ENCODE data around the gene CCNF.

Gene CCNF

DNA sequence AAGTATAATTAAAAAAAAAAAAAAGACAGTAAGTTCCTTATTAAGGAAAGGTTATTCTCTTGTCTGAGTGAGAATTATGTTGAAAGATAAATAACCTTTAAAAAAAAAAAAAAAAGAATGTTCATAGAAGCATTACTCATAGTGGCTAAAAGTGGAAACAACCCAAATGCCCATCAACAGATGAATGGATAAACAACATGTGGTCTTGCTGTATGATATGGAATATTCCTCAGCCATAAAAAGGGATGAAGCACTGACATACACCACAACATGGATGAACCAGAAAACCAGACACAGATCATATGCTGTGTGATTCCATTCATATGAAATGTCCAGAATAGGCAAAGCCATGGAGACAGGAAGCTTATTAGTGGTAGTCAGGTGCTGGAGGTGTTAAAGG is 9.2 kb upstream of the CCNF start (continued):
- TF ChIP-seq SCRT1 (tag by site-specific recombination; IDR thresholded peaks at IDR 0.05; ENCODE audit: borderline replicate concordance), result peak; percentile 35; the same call in 1 of the 2 replicates
- no peak for TF ChIP-seq ZNF112 (tag by site-specific recombination; IDR thresholded peaks at IDR 0.05)
- TF ChIP-seq KLF7 (tag by site-specific recombination; IDR thresholded peaks at IDR 0.05; ENCODE audit: borderline replicate concordance), result no peak
- TF ChIP-seq ZNF701 (tag by site-specific recombination; IDR thresholded peaks at IDR 0.05), result no peak
- no peak for TF ChIP-seq ZNF791 (tag by site-specific recombination; IDR thresholded peaks at IDR 0.05)
- peak; percentile 70 for TF ChIP-seq SCRT2 (tag by site-specific recombination; IDR thresholded peaks at IDR 0.05)
- 0 out of 2 replicates have a peak, but pooled peaks have one; percentile 33 for TF ChIP-seq ZNF600 (tag by site-specific recombination; IDR thresholded peaks at IDR 0.05)

DNA sequence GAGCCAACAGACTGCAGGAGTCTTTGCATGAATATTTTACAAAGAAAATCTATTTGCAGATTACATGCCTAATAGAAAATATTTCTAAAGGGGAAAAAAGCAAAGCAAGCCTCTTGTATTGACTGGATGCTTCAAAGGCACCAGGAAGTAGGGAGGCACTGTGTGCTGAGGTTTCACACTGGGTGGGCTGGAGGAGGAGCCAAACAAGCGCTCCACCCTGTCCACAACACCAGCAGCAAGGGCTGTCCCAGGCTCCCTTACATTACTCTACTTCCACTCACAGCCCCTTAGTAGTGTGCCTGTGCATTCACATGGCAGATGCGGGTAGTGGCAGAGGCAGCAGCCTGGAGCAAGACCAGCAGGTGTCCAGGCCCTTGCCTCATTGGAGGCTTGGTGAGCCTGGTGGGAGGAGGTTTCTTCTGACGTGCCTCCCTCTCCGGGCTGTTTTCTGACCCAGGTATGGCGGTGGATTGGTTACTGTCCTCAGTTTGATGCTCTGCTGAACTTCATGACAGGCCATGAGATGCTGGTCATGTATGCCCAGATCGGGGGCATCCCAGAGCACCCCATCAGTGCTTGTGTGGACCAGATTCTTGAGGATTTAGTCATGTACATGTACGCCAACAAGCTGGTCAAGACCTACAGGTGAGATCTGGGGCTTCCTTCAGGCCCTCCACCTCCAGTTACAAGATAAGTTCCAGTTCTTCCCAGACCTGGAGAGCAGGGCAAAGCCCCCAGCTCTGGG is 7.0 kb upstream of the CCNF start:
- Histone ChIP-seq H3K27ac (ENCODE audit: extremely low read depth, low read depth, low read length) (no peak overlapping the region), H3K9me3 (ENCODE audit: control insufficient read depth, insufficient read depth, low read depth, low read length) (no peaks in the 10 kb centered on the region), H3K4me3 (ENCODE audit: low read depth, low read length) (no peak overlapping the region), H3K36me3 (ENCODE audit: control insufficient read depth in 2 of 2, insufficient read depth in 1 of 2, low read length in 2 of 2) (no peaks in the 10 kb centered on the region), H3K4me1 (ENCODE audit: control insufficient read depth, insufficient read depth, low read length) (no peaks in the 10 kb centered on the region)
- POLR2A ChIA-PET, result no interaction called here
- CTCF ChIA-PET, result interaction anchor here (0.6 to 2.2 kb wide), 6 partner anchors 9 to 60 kb away, joined by 3 to 20 read pairs (median 3); no protein-coding TSS in a partner anchor
- TF ChIP-seq, protein P1, sequence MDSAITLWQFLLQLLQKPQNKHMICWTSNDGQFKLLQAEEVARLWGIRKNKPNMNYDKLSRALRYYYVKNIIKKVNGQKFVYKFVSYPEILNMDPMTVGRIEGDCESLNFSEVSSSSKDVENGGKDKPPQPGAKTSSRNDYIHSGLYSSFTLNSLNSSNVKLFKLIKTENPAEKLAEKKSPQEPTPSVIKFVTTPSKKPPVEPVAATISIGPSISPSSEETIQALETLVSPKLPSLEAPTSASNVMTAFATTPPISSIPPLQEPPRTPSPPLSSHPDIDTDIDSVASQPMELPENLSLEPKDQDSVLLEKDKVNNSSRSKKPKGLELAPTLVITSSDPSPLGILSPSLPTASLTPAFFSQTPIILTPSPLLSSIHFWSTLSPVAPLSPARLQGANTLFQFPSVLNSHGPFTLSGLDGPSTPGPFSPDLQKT (IDR thresholded peaks at IDR 0.05; ENCODE audit: borderline replicate concordance, low read depth, low read length), result no peak
- TF ChIP-seq MYNN (tag by site-specific recombination; IDR thresholded peaks at IDR 0.05; ENCODE audit: borderline replicate concordance), result no peak
- TF ChIP-seq ZBTB48 (tag by site-specific recombination; IDR thresholded peaks at IDR 0.05), result peak; percentile 31; the same call in 1 of the 2 replicates
- TF ChIP-seq ZSCAN30 (tag by site-specific recombination; IDR thresholded peaks at IDR 0.05), result no peak
- no peak for TF ChIP-seq ZNF501 (tag by site-specific recombination; IDR thresholded peaks at IDR 0.05)
- no peak for TF ChIP-seq ZNF138 (tag by site-specific recombination; IDR thresholded peaks at IDR 0.05; ENCODE audit: borderline replicate concordance)
- TF ChIP-seq ZSCAN16 (tag by site-specific recombination; IDR thresholded peaks at IDR 0.05), result no peak
- no peak for TF ChIP-seq TCF7L2 (IDR thresholded peaks at IDR 0.05; ENCODE audit: borderline replicate concordance, low read depth, low read length)
- TF ChIP-seq ZIC2 (tag by site-specific recombination; IDR thresholded peaks at IDR 0.05), result 0 out of 2 replicates have a peak, but pooled peaks have one; percentile 19
- no peak for TF ChIP-seq ZNF311 (tag by site-specific recombination; IDR thresholded peaks at IDR 0.05; ENCODE audit: borderline replicate concordance)
- TF ChIP-seq ZNF341 (tag by site-specific recombination; IDR thresholded peaks at IDR 0.05; ENCODE audit: low read depth), result no peak
- TF ChIP-seq, protein P2, sequence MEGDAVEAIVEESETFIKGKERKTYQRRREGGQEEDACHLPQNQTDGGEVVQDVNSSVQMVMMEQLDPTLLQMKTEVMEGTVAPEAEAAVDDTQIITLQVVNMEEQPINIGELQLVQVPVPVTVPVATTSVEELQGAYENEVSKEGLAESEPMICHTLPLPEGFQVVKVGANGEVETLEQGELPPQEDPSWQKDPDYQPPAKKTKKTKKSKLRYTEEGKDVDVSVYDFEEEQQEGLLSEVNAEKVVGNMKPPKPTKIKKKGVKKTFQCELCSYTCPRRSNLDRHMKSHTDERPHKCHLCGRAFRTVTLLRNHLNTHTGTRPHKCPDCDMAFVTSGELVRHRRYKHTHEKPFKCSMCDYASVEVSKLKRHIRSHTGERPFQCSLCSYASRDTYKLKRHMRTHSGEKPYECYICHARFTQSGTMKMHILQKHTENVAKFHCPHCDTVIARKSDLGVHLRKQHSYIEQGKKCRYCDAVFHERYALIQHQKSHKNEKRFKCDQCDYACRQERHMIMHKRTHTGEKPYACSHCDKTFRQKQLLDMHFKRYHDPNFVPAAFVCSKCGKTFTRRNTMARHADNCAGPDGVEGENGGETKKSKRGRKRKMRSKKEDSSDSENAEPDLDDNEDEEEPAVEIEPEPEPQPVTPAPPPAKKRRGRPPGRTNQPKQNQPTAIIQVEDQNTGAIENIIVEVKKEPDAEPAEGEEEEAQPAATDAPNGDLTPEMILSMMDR (tag by site-specific recombination; IDR thresholded peaks at IDR 0.05), result no peak
- TF ChIP-seq, protein P3, sequence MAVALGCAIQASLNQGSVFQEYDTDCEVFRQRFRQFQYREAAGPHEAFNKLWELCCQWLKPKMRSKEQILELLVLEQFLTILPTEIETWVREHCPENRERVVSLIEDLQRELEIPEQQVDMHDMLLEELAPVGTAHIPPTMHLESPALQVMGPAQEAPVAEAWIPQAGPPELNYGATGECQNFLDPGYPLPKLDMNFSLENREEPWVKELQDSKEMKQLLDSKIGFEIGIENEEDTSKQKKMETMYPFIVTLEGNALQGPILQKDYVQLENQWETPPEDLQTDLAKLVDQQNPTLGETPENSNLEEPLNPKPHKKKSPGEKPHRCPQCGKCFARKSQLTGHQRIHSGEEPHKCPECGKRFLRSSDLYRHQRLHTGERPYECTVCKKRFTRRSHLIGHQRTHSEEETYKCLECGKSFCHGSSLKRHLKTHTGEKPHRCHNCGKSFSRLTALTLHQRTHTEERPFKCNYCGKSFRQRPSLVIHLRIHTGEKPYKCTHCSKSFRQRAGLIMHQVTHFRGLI (tag by site-specific recombination; IDR thresholded peaks at IDR 0.05), result no peak

Data from HEK293 (cell line).